NCI-H510A treated with DMSO at 0.1 percent for 48 hours (cell line): Measurements from ENCODE around the gene SLC39A11.
"Not testable (repeated sequence)": the region's sequence is repeated elsewhere in the genome, so short reads cannot be mapped to it uniquely, and the experiment has no call there.

ENCODE experiments used
- DNase-seq: peaks from one replicate; lab custom pipeline; 2025; lab: John Stamatoyannopoulos, UW

The SLC39A11 gene

DNA sequence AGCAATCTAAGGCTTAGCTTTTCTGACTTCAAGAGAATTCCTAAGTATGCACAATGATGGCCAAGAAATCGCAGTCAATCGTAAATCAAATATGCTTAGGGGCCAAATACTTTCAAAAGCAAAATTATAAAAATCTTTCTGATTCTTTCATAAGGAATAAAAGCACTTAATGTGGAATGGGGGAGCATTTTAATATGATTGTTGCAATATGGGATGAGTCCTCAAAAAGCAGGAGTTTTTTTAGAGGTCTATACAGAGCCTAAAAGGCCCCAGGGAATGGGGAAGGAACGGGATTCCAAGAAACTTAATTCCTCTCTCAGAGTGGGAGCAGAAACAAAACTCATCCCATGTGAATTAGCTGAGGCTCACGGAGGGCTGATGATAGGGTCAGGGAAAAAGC is 14.7 kb upstream of the SLC39A11 start:
- DNase-seq, result no peak

DNA sequence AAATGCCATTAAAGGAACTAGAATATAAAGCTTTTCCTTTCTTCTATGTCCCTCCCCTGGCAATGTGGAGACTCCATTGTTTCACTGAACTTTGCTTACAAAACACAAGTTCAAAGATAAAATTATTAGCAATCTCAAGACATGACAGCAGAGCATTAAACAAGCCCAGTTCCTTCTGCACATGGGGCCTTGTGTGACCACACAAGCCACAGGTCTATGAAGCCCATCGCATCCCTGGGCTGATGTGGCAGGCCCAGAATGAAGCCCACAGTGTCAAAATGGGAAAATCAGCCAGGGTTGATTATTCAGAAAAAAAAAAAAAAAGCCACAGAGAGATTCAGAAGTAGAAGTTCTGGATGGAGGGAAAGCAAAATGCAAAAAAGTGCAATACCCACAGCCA is 12.9 kb upstream of the SLC39A11 start:
- DNase-seq, result no peak

DNA sequence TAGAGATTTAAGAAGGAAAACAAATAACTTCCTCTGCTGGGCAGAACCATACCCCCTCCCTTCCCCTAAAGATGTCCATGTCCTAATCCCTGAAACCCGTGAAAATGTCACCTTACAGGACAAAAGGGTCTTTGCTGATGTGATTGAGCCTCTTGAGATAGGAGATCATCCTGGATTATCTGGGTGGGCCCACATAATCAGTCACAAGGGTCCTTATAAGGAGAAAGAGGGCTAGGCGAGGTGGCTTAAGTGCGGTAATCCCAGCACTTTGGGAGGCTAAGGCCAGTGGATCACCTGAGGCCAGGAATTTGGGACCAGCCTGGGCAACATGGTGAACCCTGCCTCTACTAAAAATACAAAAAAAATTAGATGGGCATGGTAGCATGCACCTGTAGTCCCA is 12.0 kb upstream of the SLC39A11 start:
- DNase-seq, result no peak

DNA sequence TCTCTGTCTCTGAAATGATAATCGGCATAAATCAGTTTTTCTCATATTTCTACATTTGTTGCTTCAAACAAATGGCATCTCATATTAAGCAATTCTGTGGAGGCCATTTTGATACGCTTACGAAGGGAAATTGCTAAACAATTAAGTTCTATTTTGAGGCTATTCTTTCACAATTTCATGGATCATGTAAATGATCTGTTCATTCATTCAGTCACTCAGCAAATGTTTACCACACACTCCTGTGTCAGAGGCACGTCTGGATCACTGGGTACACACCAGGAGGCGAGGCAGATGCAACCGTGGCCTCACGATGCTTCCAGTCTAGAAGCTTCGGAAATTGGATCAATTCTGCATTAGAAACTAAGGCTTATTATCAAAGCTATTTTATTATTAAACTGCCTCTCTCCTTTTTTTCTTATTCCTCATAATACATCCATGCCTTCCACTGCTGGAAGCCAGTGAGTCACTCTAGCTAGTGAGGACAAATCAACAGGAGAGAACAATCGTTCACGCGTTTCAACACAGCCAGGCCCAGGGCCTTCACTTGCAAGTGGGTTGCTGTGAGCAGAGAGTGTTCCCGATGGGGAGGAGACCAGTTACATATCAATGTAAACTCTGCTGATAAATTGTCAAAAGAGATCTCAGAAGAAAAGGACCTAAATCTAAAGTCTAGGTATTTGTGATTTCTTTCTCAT is 11.3 kb upstream of the SLC39A11 start:
- DNase-seq, result no peak

DNA sequence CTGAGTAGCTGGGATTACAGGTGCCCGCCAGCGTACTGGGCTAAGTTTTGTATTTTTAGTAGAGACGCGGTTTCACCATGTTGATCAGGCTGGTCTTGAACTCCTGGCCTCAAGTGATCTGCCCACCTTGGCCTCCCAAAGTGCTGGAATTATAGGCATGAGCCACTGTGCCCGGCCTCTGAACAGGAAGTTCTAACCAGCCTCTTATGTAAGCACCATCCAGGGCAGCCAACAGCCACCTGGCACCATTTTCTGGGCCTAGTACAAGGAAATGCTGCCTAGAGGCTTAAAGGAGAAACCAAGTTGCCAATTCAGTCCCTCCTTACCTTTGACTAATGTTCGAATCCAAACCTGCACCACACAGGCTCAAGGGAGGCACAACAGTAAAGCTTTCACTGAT is 8.5 kb upstream of the SLC39A11 start:
- DNase-seq, result no peak

DNA sequence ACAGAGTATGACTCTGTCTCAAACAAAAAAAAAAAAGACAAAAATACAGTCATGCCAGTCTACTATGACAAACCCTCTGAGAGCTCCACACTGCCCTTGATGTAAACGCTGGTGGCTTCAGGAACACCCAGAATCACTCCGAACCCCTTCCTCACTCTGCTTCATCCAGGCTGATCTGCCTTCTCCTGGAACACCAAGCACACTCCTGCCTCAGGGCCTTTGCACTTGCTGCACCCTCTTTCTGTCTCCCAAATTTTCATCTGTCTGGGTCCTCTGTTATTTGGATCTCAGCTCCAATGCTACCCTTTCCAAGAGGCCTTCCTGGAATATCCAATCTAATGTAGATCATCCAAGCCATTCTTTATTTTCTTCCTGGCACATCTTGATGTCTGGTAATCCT is 7.9 kb upstream of the SLC39A11 start:
- no peak for DNase-seq

DNA sequence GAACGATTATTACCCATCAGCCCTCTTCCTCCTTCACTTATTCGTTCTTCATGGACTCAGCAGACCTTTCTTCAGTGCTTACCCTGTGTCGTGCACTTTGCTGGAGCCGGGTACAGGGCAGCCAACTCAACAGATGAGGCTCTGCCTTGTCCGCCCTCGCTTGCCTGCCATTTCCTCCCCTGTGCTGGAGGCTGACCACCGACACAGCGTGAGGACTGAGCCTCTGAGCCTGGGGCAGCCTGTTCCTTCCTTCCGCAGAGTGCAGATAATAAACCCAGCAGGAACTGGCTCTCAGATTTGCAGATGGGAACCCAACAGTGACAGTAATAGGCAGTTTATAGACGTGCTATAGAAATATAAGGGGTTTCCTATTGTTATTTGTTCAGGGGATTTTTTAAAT is 7.0 kb upstream of the SLC39A11 start:
- no peak for DNase-seq

DNA sequence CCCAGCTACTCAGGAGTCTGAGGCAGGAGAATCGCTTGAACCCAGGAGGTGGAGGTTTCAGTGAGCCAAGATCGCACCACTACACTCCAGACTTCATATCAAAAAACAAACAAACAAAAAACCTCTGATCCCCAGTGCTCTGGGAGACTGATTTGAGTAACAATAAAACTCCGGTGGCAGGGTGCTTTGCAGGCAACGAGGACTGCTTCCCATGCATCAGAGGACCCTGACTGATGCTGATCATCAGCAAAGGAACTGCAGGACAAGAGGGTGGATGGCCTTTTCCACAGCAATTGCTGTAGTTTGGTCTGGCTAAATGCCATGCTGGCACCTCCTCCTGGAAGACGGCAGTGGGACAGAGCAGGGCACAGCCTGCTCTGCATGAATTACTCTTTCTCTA is 6.4 kb upstream of the SLC39A11 start:
- DNase-seq, result no peak

DNA sequence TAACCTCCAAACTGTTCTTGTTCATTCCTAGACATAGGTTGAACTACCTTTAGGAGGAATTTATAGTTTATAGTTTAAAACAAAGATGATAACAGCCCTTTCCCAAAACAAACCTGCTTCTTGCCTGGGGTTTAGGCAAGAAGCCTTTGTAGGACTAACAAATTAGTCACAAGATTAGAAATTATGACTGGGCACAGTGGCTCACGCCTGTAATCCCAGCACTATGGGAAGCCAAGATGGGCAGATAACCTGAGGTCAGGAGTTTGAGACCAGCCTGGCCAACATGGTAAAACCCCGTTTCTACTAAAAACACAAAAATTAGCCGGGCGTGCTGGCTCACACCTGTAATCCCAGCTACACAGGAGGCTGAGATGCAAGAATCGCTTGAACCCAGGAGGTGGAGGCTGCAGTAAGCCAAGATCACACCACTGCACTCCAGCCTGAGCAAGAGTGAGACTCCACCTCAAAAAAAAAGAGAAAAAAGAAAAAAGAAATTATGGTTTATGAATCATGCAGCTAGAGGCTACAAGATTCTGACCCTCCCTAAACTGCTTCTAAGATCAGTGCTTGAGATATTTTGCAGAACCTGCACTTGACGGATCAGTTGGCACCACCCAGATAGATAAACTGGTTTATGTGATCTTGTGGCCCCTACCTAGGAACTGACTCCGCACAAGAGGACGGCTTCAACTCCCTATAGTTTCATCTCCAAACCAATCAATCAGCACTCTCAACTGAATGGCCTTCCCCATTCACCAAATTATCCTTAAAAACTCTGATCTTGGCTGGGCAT is 5.7 kb upstream of the SLC39A11 start:
- not testable (repeated sequence) for DNase-seq

DNA sequence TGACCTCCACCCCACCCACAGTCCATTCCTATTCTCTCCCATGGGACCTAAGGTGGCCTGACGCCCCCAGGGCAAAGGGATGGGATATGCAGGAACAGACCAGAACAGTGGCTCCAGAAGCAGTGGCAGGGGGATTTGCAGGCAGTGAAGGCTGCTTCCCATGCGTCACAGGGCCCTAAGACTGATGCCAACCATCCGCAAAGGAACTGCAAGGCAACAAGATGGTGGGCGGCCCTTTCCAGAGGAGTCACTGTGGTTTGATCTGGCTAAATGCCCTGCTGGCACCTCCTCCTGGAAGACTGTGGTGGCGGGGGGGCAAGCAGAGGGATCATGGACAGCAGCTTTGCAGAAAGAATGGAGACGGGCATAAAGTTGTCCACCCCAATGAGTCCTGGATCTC is 4.4 kb upstream of the SLC39A11 start:
- DNase-seq, result no peak

DNA sequence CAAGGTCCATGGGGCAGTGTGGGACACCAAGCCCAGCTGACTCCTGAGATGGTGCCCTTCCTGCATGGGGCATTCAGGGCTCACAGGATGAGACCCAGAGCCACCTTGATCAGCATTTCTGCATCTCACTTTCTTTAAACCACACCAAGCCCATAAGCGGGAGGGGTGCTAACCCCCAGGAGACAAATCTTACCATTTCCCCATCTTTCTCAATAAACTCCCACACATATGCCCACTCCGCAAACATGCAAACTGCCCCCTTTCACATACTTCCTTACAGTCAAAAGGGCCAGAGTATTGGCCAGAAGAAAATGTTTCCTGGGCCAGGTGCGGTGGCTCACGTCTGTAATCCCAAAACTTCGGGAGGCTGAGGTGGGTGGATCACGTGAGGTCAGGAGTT is 3.7 kb upstream of the SLC39A11 start:
- DNase-seq, result no peak

DNA sequence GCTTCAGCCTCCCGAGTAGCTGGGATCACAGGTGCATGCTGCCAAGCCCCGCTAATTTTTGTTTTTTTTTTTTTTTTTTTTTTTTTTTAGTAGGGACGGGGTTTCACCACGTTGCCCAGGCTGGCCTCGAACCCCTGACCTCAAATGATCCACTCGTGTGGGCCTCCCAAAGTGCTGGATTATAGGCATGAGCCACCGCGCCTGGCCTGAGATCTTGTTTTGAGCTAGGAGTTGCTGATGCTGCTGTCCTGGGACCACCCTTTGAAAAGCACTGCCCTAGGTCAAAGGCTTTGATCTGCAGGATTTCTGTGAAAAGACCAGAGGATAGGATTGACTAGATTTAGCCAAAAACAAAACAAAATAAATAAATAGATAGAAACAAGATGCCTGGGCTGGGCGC is 798 bp upstream of the SLC39A11 start:
- DNase-seq, result no peak

DNA sequence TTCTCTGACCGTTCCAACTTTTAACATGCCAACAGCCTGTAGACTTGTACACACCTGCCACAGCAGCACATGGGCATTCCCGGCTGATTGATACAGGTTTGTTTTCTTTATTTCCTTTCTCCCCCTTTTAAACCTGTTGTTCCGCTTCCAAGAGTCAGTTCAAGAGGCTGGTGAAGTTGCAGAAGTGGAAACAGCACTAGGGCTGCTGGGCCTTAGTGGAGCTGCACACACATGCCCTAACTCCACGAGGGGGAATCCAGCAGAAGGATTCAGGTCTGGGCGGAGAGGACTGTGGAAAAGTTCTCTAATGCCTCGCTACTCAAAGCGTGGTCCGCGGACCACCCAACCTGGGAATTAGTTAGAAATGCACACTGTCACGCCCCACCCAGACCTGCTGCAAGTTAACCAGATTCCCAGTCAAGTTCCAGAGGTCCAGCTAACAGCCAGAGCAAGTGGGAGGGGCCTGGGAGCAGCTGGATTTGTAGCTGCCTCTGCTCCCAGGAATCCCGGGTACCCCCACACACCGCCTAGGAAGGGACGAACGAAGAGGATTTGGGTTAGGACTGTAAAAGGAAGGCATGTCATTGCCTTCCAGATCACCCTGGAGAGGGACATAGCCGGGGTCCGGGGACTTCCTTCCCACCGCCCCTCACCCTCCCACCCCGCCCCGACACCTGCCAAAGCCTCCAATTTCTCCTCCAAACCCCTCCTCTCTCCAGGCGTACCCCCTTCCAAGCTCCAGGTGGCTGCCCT is 542 bp downstream of the SLC39A11 start:
- DNase-seq, result peak; percentile 72

DNA sequence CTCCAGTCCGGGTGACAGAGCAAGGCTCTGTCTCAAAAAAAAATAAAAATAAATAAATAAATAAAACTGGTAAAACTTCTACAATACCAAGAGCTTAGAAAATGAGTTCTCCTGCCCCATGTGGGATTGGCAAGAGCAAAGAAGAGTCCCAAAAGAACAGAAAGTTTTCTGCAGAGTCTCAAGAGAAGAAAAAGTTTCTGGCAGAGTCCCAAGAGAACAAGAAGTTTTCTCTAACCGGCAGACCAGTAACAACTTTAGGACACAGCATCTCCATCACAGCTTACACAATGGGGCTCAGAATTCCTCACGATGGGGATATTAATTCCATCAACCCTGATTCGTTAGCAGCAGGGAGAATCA is 1.1 kb downstream of the SLC39A11 start:
- no peak for DNase-seq

DNA sequence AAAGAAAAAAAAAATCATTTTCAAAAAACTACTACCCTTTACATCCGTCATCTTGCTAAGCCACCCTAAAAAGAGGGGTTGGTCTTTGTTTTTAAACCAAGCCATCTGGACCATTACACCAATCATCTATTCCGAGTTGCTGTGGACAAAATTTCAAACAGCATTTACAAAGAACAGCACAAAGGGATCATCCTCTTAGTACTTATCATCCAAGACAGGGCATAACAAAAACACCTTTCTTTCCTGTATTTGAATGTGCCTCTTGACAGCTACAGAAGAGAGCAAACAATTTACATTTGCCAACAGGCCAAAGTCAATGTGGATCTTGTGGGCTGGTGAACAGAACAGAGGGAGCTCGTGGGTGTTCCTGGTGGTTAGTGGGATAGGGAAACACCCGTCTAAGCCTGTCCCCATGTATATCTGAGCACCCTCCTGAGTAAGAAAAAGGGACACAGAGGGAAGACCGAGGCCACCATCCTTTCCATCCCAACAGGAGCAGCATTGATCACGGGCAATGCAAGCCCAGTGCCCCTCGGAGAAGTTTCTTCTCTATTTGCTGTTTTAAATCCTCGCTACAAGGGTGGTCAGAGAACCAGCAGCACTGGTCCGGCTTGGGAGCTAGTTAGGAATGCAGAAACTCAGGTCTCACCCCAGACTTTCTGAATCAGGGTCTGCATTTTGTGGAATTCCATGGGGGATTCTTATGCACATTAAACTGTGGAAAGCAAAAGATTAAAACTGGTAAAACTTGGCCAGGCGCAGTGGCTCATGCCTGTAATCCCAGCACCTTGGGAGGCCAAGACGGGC is 1.9 kb downstream of the SLC39A11 start:
- DNase-seq, result no peak

DNA sequence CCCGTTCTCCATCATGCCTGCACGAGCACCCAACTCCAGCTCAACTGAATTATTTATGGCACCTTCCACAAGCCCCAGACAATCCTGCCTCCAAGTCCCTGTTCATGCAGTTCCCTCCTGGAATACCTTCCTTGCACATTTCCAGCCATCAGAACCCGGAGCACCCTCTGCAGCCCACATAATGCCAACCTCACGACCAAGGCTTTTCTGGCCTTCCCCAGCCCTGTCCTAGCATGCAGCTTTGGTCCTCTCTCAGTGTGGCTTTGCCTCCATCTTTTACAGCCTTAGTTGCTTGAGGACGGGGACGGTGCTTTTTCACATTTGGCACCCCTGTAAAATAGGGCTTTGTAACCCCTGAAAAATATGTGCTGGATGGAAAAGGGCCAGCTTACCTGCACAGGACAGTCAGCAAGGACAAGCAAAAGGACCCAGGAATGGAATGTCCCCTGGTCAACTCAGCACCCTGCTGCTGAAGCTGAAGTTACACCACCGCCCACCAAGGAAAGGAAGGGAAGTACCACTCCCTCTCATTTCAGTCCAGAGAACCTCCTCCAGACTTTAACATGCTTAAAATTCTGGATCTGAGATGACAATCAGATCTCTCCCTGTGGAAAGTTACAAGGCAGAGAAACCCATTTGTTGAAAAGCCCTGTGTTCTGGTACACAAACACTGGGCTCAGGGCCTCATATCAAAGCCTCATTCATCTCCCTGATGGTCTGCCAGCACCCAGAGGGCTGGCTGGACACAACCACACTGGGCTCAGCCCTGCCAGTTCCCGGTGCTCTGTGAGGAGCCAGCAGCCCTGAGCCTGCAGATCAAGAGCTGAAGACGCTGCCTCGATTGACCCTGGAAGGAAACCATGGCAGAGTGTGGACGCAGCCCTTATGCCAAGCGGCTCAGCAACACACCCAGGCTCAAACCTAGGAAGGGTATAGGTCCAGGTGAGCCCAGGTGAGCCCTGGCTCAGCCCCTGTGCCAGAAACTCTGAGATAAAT is 2.9 kb downstream of the SLC39A11 start:
- DNase-seq, result no peak

DNA sequence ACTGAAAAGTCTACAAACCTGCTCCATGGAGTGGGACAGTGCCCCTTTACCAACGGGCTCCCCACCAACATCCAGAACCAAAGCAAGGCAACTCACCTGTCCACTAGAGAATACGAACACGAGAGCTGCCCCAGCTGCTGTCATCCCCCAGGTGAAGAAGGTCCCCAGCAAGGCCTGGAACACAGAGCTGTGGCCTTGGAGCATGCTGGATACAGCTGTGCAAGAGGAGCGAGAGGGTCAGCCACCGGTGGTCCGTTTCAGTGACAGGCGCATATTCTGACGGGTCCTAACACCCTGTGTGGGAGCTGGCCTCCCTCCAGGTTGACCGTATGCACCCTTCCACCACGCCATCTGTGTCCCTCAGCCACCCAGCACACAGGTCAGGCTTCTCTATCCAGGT is 3.9 kb downstream of the SLC39A11 start:
- no peak for DNase-seq

DNA sequence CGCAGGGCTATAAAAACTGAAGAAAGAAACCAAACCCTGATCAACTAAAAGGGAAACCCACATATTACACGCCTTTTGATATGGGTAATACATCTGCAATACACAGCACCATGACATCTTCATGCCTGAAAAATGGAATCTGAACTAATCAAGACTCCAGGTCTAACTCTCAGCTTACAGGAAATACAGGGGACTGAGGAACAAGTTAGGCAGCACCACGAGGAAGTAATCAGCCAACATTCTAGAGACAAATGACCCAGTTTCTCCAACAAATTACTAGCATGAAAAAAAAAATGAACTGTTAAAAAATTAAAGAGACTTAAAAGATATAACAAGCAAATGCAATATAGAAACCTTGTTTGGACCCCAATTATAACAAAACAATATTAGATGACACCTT is 9.1 kb downstream of the SLC39A11 start:
- no peak for DNase-seq

DNA sequence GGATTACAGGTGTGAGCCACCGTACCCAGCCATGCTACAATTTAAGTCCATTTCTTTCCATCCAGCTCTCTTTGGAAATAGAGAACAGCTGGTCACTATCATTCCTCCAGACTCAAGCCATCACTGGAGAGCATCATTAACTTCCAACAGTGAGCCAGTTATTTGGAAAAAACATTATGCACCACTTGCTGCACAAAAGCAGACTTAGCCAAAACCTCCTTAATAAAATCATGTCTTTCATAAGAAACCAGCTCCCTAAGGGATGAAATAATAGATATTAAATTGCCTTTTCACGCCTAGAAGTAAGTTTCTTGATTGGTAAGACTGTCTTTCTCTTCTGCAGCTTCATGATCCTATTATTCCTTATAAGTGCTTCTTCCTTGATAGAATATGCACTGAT is 17.9 kb downstream of the SLC39A11 start:
- no peak for DNase-seq

DNA sequence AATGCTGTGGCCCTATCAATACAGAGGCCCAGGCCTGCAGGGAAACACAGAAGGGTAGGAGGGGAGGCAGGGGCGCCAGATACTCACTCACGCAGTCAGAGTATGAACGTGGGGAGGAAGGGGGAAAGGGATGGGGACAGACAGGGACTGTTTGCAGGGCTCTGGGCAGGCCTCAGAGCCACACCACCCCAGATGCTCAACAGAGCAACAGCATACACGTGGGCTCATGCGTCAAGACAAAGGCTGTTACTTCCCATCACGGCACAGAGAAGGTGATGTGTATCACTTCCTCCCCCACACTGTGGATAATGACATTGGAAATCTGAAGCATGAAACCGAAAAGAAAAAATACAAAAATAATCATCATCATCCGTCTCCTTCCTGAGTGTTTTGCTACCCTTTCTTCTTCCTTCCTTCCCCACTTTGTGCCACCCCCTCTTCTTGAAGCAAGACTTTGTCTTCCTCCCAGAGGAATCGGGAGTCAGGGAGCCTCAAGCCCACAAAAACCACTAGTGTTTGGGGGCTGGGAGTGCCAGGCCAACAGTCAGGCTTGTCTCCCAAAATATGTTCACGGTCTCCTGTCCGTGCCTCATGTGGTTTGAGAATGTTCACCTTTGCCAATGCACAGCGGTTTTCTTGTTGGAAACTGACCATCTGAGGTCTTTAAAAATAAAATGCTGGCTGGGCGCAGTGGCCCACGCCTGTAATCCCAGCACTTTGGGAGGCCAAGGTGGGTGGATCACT is 20.1 kb downstream of the SLC39A11 start:
- no peak for DNase-seq
